OCI-M2 (cell line): Measurements from ENCODE around the gene LYPD6B.

ENCODE experiments used
- DNase-seq: peaks from one replicate; lab custom pipeline; 2025; ENCODE audit not compliant: unreplicated experiment; lab: John Stamatoyannopoulos, UW

Gene LYPD6B

GRCh38 chr2:149009576-149010461 is 28.7 kb upstream of the LYPD6B start:
- no peak for DNase-seq

GRCh38 chr2:149012545-149012944 is 26.0 kb upstream of the LYPD6B start:
- DNase-seq = no peak

- no peak for DNase-seq
These were observed 23.0 kb upstream of the LYPD6B start for GRCh38 chr2:149015501-149015900.

- no peak for DNase-seq
These were observed 22.5 kb upstream of the LYPD6B start for GRCh38 chr2:149015926-149016563.

GRCh38 chr2:149017116-149017985 is 21.1 kb upstream of the LYPD6B start:
- DNase-seq = no peak

GRCh38 chr2:149018981-149019380 is 19.5 kb upstream of the LYPD6B start:
- DNase-seq = no peak

- DNase-seq = no peak
These were observed 18.7 kb upstream of the LYPD6B start for GRCh38 chr2:149019768-149020167.

GRCh38 chr2:149020432-149020851 is 18.1 kb upstream of the LYPD6B start:
- DNase-seq = no peak

- no peak for DNase-seq
These were observed 17.2 kb upstream of the LYPD6B start for GRCh38 chr2:149021271-149021719.

- DNase-seq = no peak
These were observed 16.7 kb upstream of the LYPD6B start for GRCh38 chr2:149021761-149022160.

GRCh38 chr2:149023091-149023490 is 15.4 kb upstream of the LYPD6B start:
- DNase-seq = no peak

GRCh38 chr2:149027590-149028250 is 10.8 kb upstream of the LYPD6B start:
- no peak for DNase-seq

GRCh38 chr2:149028377-149028776 is 10.1 kb upstream of the LYPD6B start:
- no peak for DNase-seq

- DNase-seq = no peak
These were observed 9.6 kb upstream of the LYPD6B start for GRCh38 chr2:149028891-149029290.

GRCh38 chr2:149029307-149029965 is 9.1 kb upstream of the LYPD6B start:
- no peak for DNase-seq

GRCh38 chr2:149031396-149031795 is 7.1 kb upstream of the LYPD6B start:
- no peak for DNase-seq

- no peak for DNase-seq
These were observed 4.8 kb upstream of the LYPD6B start for GRCh38 chr2:149033716-149034115.

GRCh38 chr2:149034406-149034805 is 4.1 kb upstream of the LYPD6B start:
- no peak for DNase-seq

GRCh38 chr2:149036507-149037293 is 1.8 kb upstream of the LYPD6B start:
- DNase-seq = no peak

- DNase-seq = no peak
These were observed 648 bp upstream of the LYPD6B start for GRCh38 chr2:149037851-149038250.
